ENCODE results near the gene WSB1. TPM values are rescaled to one million over a fixed set of nuclear protein-coding genes. Genes with fewer than 3 reads are reported as not detected.

WSB1 gene
- total RNA-seq, 1 donor from 2014 or later: 189 TPM

DNA sequence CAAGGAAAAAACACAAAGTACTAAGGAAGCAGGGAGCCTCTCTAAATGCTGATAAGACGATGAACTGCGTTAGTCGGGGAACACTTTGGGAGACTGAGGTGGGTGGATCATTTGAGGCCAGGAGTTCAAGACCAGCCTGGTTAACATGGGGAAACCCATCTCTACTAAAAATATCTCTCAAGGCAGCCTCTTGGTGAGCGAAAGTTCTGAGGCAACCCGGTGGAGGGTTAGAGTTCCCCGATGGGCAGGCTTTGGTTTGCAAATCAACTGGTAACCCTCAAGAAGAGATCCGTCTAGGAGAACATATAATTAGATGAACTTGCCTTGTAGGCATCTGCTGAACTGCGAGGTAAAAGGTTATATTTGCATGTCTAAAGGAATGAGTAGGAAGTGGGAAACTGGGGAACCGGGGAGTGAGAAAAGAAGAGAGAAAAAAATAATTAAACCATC lies 44.6 kb downstream of the WSB1 start:
- DNase-seq (ENCODE audit: low read depth): no peak

- no peak for DNase-seq (ENCODE audit: low read depth)
Observed at GRCh38 chr17:27339198-27339835, 45.4 kb downstream of the WSB1 start.

DNA sequence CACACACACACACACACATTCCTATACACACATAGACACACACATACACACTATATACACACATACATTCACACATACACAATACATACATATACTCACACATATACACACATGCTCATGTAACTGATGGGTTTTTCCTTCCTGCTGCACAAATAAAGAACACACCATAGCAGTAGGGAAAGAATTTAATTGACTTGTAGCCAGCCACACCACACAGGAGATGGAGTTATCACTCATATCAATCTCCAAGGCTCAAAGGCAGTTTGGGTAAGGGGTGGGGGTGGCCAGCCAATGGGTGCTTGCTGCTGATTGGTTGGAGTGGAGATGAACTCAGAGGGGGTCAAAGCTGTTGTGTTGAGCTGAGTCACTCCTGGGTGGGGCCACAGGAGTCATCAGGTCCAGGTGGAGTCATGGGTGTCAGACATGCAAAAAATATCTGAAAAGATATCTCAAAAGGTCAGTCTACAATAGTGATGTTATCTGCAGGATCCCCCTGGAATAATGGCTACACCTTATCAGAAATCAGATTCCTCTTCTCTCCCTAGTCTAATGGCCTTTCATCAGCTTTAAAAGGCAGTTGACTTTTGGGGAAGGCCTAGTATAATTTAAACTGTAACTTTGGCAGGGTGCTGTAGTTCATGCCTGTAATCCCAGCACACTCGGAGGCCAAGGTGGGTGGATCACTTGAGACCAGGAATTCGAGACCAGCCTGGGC lies 46.1 kb downstream of the WSB1 start:
- peak; percentile 41 for DNase-seq (ENCODE audit: low read depth)

- no peak for DNase-seq (ENCODE audit: low read depth)
Observed at GRCh38 chr17:27340575-27340974, 46.7 kb downstream of the WSB1 start.

- DNase-seq (ENCODE audit: low read depth): no peak
Observed at GRCh38 chr17:27341041-27341471, 47.1 kb downstream of the WSB1 start.

DNA sequence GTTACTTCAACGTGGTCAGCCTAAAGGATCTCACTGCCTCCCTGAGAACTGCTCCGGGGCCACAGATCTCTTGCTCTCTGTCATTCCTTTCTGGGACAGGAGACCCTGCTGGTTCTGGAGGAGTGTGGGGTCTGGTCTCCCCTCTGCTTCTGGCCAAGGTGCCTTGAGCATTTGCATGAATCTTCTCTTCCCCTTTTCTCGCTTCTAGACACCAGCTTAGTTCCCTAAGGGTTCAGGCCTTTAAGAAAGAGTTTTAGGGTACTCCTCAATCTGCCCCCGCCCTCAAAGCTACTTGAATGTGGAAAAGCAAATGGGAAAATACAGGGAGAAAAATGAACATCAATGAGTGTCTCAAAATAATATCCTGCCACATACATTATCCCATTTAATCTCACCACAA lies 48.1 kb downstream of the WSB1 start:
- DNase-seq (ENCODE audit: low read depth): no peak

DNA sequence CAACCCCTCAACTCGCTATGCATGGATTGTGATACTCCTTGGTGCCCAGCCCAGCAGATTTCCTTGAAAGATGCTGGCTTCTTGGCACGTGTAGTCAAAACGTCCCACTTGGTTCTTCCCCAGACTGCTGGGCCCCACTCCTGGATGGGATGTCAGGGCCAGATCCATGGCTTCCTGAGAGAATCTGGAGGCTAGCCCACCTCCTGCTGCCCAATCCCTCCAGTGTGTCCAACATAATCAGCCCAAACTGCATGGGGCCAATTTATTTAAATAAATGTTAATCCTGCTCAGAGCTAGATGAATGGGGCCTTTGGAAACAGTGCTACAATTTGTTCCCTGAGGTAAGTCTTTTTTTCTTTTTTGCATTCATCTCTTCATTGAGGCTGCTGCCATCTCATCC lies 49.4 kb downstream of the WSB1 start:
- DNase-seq (ENCODE audit: low read depth): no peak

DNA sequence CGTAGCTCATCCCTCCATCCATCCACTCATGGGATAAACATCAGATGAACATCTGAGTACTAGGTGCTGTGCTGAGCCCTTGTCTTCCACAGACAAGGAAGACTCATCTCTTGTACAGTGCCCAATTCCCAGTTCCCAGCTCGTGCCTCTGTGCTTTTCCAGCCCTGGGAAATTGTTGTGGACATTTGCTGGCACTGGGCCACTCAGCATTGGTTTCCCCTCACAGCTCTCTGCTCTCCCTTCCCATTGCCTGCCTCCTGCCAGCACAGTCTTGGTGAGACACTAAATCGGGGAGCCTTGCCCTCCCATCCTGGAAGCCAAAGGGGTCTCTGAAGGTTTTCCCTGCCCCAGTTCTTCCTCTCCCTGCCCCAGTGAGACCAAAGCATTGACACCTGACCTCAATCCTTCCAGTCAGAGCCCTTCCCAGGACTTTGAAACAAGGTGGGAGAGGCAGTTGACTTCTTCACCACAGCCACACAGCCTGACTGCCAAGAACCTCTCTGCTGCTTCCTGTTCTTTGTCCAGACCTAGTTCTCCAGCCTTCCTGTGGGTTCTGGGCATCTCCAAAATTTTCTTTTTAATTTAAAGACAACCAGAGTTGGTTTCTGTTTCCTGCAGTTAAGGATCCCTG lies 50.2 kb downstream of the WSB1 start:
- DNase-seq (ENCODE audit: low read depth): no peak

GRCh38 chr17:27345141-27345904 lies 51.4 kb downstream of the WSB1 start:
- peak; percentile 82 for DNase-seq (ENCODE audit: low read depth)

DNA sequence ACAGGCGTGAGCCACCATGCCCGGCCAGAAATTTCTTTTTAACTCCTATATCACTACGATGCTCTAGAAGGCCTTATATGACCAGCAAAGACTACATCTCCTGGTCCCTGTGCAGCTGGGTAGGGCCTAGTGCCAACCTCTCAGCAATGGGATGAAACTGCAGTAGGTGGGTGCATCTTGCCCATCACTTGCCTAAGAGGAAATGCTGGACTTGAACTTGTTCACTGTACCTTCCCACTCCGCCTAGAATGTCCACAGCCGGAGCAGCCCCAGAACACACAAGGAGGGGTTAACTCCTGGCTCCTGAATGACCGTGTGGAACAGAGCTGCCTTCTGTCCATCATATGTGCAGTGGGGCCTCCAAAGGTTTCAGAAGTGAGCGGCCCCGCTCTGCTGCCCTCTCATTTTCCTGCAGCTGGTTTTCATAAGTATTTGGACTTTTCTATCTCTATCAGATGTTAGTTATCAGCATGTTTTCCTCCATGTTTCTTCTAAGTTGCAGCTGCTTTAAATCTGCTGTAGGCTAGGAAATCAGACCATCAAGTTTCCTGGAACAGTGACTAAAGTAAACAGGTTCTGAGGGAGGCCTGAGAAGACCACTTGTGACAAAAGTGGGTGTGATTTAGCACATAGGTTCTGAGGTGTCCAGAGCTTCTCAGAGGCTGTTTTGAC lies 52.5 kb downstream of the WSB1 start:
- no peak for DNase-seq (ENCODE audit: low read depth)

- no peak for DNase-seq (ENCODE audit: low read depth)
Observed at GRCh38 chr17:27348196-27348595, 54.3 kb downstream of the WSB1 start.

GRCh38 chr17:27349540-27350021 lies 55.7 kb downstream of the WSB1 start:
- DNase-seq (ENCODE audit: low read depth): no peak

DNA sequence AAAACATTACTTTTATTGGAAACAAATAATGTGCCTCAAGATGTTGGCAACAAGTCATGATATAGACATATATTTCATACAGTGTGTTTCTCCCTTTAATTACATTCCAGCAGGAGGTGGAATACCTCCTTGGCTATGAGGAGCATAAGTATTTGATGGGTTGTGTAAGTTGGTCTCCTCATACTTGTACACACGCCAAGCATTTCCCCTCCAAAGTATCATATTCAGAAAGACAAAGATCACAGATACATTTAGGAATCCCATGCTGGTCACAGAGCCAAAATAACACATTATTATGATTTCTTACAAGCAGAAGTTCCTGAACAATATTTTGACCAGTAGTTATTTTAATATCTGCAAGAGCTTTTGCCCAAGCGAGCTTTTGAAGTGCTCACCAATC lies 57.8 kb downstream of the WSB1 start:
- no peak for DNase-seq (ENCODE audit: low read depth)

DNA sequence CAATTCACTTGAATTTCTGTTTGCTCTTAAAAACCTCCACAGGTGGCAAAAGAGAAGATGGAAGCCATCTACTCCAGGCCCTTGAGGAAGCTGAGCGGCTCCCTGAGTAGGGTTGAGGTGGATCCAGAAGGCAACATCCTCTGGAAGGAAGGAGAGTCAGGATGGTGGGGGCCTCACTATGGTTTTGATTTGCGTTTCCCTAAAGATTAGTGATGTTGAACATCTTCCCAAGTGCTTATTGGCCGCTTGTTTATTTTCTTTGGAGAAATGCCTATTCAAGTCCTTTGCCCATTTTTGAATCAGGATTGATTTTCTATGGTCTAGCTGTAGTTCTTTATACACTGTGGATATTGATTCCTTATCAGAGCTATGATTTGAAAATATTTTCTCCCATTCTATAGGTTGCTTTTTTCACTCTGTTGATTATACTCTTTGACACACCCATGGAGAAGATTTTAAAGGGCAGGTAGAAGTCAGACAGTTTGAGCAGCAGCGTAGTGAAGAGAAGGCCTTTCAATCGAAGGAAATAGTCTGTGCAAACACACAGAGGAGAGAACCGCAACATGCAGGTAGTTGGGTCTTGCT lies 58.6 kb downstream of the WSB1 start:
- no peak for DNase-seq (ENCODE audit: low read depth)

DNA sequence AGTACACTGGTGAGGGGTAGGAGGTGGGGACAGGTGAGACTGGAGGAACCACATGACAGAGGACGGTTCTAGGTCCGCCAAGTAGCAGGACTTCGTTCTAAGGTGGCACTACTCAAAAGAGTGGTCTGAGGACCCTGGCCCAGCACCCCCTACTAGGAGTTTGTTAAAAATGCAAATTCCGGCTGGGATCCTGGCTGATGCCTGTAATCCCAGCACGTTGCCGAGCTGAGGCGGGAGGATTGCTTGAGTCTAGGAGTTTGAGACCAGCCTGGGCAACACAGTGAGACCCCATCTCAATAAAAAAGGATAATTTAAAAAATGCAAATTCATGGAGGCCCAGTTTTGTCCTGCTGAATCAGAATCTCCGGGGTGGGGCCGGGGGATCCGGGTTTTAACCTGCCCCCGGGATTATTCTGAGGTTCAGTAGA lies 59.1 kb downstream of the WSB1 start:
- DNase-seq (ENCODE audit: low read depth): no peak

GRCh38 chr17:27353461-27354050 lies 59.6 kb downstream of the WSB1 start:
- peak; percentile 79 for DNase-seq (ENCODE audit: low read depth)

DNA sequence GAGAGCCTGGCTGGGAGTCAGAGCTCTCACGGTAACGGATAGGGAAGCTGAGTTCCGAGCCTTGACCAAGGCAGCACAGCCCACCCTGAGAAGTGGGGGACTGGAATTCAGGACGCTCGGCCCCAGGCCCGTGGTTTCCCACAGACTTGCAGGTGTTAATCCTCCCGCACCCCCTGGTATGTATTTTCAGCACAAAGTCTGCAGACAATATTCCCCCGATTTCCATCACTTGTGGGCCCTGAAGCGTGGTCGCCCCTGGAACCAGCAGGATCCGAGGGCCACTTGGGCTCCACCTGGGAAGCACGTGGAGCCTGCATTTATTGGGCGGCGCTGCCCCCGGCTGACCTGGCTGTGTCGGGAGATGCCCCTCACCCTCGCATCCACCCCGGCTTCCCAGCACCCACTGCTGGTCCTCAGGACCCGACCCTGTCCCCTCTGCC lies 60.2 kb downstream of the WSB1 start:
- no peak for DNase-seq (ENCODE audit: low read depth)

GRCh38 chr17:27354491-27355081 lies 60.7 kb downstream of the WSB1 start:
- DNase-seq (ENCODE audit: low read depth): peak; percentile 36

GRCh38 chr17:27355419-27355818 lies 61.5 kb downstream of the WSB1 start:
- DNase-seq (ENCODE audit: low read depth): no peak

GRCh38 chr17:27356091-27356705 lies 62.3 kb downstream of the WSB1 start:
- no peak for DNase-seq (ENCODE audit: low read depth)

Measured in renal cortical epithelial cell (primary cell).